Measurements from ENCODE around the gene ZBTB43. TPM values are rescaled to one million over a fixed set of nuclear protein-coding genes. Genes with fewer than 3 reads are reported as not detected.
"Not testable (repeated sequence)": the region's sequence is repeated elsewhere in the genome, so short reads cannot be mapped to it uniquely, and the experiment has no call there.

The ZBTB43 gene
- total RNA-seq, 1 experiment from 2014 or later: 13.8 TPM

- DNase-seq (ENCODE audit: low spot score): no peak
- H3K36me3 ChIP-seq (ENCODE audit: insufficient read depth, low read length, poor library complexity, severe bottlenecking): peaks cover 21% of the 10 kb centered on the region
- H3K27ac ChIP-seq (ENCODE audit: low read depth, low read length, poor library complexity, severe bottlenecking): no peak overlapping the region
- H3K4me3 ChIP-seq (ENCODE audit: low read depth, low read length, poor library complexity, severe bottlenecking): no peak overlapping the region
- H3K27me3 ChIP-seq (replicated peaks; ENCODE audit: insufficient read depth, low read depth, low read length, poor library complexity): no peaks in the 10 kb centered on the region
- intact Hi-C loops (cut with micrococcal nuclease; ENCODE audit: unreplicated experiment): no loop called here
- peaks cover 14% of the 10 kb centered on the region for H3K9me3 ChIP-seq (ENCODE audit: low read depth, low read length, poor library complexity, severe bottlenecking)
- BruUV-seq (replicated peaks): no TSS peak
- ChIA-PET CTCF (no interaction called here), POLR2A (ENCODE audit: low non-redundant PET) (no interaction called here)
- TF ChIP-seq CTCF (conservative IDR thresholded peaks at IDR 0.05; ENCODE audit: low read depth, low read length) (no peak), EZH2 (IDR thresholded peaks at IDR 0.05; ENCODE audit: borderline replicate concordance, low read depth, low read length, poor library complexity, severe bottlenecking) (no peak)
- no peaks in the 10 kb centered on the region for H3K4me1 ChIP-seq (ENCODE audit: insufficient read depth, low read length, poor library complexity, severe bottlenecking)
These were observed 8.2 kb downstream of the ZBTB43 start for GRCh38 chr9:126813072-126813471.

- ChIA-PET CTCF (interaction anchor here (0.6 kb wide), 1 partner anchor 46 kb away, joined by 9 read pairs; no protein-coding TSS in a partner anchor), POLR2A (ENCODE audit: low non-redundant PET) (no interaction called here)
- H3K36me3 ChIP-seq (ENCODE audit: insufficient read depth, low read length, poor library complexity, severe bottlenecking): peaks cover 28% of the 10 kb centered on the region
- no TSS peak for BruUV-seq (replicated peaks)
- no peak overlapping the region for H3K27ac ChIP-seq (ENCODE audit: low read depth, low read length, poor library complexity, severe bottlenecking)
- no peak for DNase-seq (ENCODE audit: low spot score)
- H3K4me1 ChIP-seq (ENCODE audit: insufficient read depth, low read length, poor library complexity, severe bottlenecking): no peaks in the 10 kb centered on the region
- H3K9me3 ChIP-seq (ENCODE audit: low read depth, low read length, poor library complexity, severe bottlenecking): peaks cover 23% of the 10 kb centered on the region
- TF ChIP-seq EZH2 (IDR thresholded peaks at IDR 0.05; ENCODE audit: borderline replicate concordance, low read depth, low read length, poor library complexity, severe bottlenecking): no peak
- no peak for TF ChIP-seq CTCF (conservative IDR thresholded peaks at IDR 0.05; ENCODE audit: low read depth, low read length)
- intact Hi-C loops (cut with micrococcal nuclease; ENCODE audit: unreplicated experiment): no loop called here
- H3K27me3 ChIP-seq (replicated peaks; ENCODE audit: insufficient read depth, low read depth, low read length, poor library complexity): no peaks in the 10 kb centered on the region
- no peak overlapping the region for H3K4me3 ChIP-seq (ENCODE audit: low read depth, low read length, poor library complexity, severe bottlenecking)
These were observed 9.3 kb downstream of the ZBTB43 start for GRCh38 chr9:126814091-126814490.

- BruUV-seq (replicated peaks); intact Hi-C loops (cut with micrococcal nuclease; ENCODE audit: unreplicated experiment); H3K4me3 ChIP-seq (ENCODE audit: low read depth, low read length, poor library complexity, severe bottlenecking); H3K27ac ChIP-seq (ENCODE audit: low read depth, low read length, poor library complexity, severe bottlenecking); POLR2A ChIA-PET (ENCODE audit: low non-redundant PET); H3K4me1 ChIP-seq (ENCODE audit: insufficient read depth, low read length, poor library complexity, severe bottlenecking); CTCF ChIA-PET; H3K27me3 ChIP-seq (replicated peaks; ENCODE audit: insufficient read depth, low read depth, low read length, poor library complexity); DNase-seq (ENCODE audit: low spot score): not testable (repeated sequence)
- H3K9me3 ChIP-seq (ENCODE audit: low read depth, low read length, poor library complexity, severe bottlenecking): peaks cover 37% of the 10 kb centered on the region
- peaks cover 24% of the 10 kb centered on the region for H3K36me3 ChIP-seq (ENCODE audit: insufficient read depth, low read length, poor library complexity, severe bottlenecking)
These were observed 12.8 kb downstream of the ZBTB43 start for GRCh38 chr9:126817615-126818014.

- Histone ChIP-seq H3K9me3 (ENCODE audit: low read depth, low read length, poor library complexity, severe bottlenecking) (peaks cover 37% of the 10 kb centered on the region), H3K27ac (ENCODE audit: low read depth, low read length, poor library complexity, severe bottlenecking) (no peak overlapping the region), H3K36me3 (ENCODE audit: insufficient read depth, low read length, poor library complexity, severe bottlenecking) (peaks cover 24% of the 10 kb centered on the region), H3K4me1 (ENCODE audit: insufficient read depth, low read length, poor library complexity, severe bottlenecking) (no peaks in the 10 kb centered on the region), H3K4me3 (ENCODE audit: low read depth, low read length, poor library complexity, severe bottlenecking) (no peak overlapping the region), H3K27me3 (replicated peaks; ENCODE audit: insufficient read depth, low read depth, low read length, poor library complexity) (no peaks in the 10 kb centered on the region)
- no TSS peak for BruUV-seq (replicated peaks)
- no peak for DNase-seq (ENCODE audit: low spot score)
- intact Hi-C loops (cut with micrococcal nuclease; ENCODE audit: unreplicated experiment): no loop called here
- ChIA-PET POLR2A (ENCODE audit: low non-redundant PET) (no interaction called here), CTCF (no interaction called here)
- TF ChIP-seq CTCF (conservative IDR thresholded peaks at IDR 0.05; ENCODE audit: low read depth, low read length): no peak
- TF ChIP-seq EZH2 (IDR thresholded peaks at IDR 0.05; ENCODE audit: borderline replicate concordance, low read depth, low read length, poor library complexity, severe bottlenecking): no peak
These were observed 13.6 kb downstream of the ZBTB43 start for GRCh38 chr9:126818482-126818881.

Data from A673 (cell line).